Stimulated activated naive CD8-positive, alpha-beta T cell treated with anti-CD3 and anti-CD28 coated beads, Interleukin-15, amount 100 ng/mL, for 72 hours (primary cell): ENCODE results near the gene GORAB.

Experiments
- ATAC-seq: fragments of 150-1000 bp; cut with Tn5 transposase; 2 replicates; pipeline ENCODE4 v1.10.0; 2021; ENCODE audit warnings: mild to moderate bottlenecking, moderate library complexity
- DNase-seq, 2 donors: peaks; one replicate each; pipeline ENCODE4 v3.0.0; 2021 to 2022
- H3K27ac Mint-ChIP-seq, 2 donors: one replicate each; pipeline ENCODE4 v1.8.0; 2022; ENCODE audit warnings: mild to moderate bottlenecking in 2 of 2, mixed read lengths in 2 of 2, moderate library complexity in 2 of 2
- H3K27me3 Mint-ChIP-seq: one replicate; pipeline ENCODE4 v1.8.0; 2022; ENCODE audit warnings: mixed read lengths
- H3K4me1 Mint-ChIP-seq: one replicate; pipeline ENCODE4 v1.8.0; 2022; ENCODE audit warnings: mild to moderate bottlenecking, mixed read lengths
- H3K4me3 Mint-ChIP-seq, 2 donors: one replicate each; pipeline ENCODE4 v1.8.0; 2022; ENCODE audit warnings: mild to moderate bottlenecking in 2 of 2, mixed read lengths in 2 of 2, moderate library complexity in 1 of 2
- H3K9me3 Mint-ChIP-seq, 2 donors: one replicate each; pipeline ENCODE4 v1.8.0; 2022; ENCODE audit warnings: mixed read lengths in 2 of 2

The GORAB gene

GRCh38 chr1:170533298-170533697, 1.3 kb downstream of the GORAB start:
- no peak for ATAC-seq
- peaks cover 18% of the 10 kb centered on the region for H3K4me1 Mint-ChIP-seq
- no peaks in the 10 kb centered on the region for H3K9me3 Mint-ChIP-seq
- no peaks in the 10 kb centered on the region for H3K27me3 Mint-ChIP-seq
- H3K27ac Mint-ChIP-seq: no peak overlapping the region
- no peak for DNase-seq
- H3K4me3 Mint-ChIP-seq: no peak overlapping the region

DNA sequence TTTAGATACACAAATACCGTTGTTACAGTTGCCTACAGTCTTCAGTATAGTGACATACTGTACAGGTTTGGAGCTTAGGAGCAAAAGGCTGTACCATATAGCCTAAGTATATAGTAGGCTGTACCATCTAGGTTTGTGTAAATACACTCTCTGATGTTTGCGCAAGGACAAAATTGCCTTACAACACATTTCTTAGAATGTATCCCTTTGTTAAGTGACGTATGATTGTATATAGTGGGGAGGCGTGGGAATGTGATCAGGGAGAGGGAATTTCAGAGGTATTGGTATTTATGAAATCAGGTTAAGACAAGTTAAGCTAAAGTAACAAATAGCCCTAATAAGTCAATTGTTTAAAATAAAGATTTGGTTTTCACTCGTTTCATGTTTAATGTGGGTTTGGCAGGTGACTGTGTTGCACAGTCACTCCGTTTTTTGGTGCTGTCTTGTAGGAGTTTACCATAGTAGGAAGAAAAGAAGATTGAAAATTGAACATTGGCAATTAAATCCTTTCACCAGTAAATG, 2.7 kb downstream of the GORAB start:
- no peak overlapping the region for H3K27ac Mint-ChIP-seq
- DNase-seq: no peak
- no peaks in the 10 kb centered on the region for H3K9me3 Mint-ChIP-seq

DNA sequence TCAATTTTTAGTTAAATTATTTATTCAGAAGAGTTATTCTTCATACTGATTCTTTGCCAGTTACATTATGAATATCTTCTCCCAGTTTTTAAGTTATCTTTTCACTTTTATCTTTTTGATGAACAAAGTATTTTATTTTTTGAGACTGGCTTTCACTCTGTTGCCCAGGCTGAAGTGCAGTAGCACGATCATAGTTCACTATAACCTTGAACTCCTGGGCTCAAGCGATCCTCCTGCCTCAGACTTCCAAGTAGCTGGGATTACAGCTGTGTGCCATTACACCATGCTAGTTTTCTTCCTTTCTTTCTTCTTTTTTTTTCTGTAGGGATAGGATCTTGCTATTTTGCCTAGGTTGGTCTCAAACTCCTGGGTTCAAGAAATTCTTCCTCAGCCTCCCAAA, 3.5 kb downstream of the GORAB start:
- H3K27me3 Mint-ChIP-seq: no peaks in the 10 kb centered on the region
- peaks cover 18% of the 10 kb centered on the region for H3K4me1 Mint-ChIP-seq
- no peak for ATAC-seq
- no peak overlapping the region for H3K27ac Mint-ChIP-seq
- no peaks in the 10 kb centered on the region for H3K9me3 Mint-ChIP-seq
- no peak overlapping the region for H3K4me3 Mint-ChIP-seq
- no peak for DNase-seq

More for the DNA sequence above, 2.7 kb downstream of the GORAB start:
- H3K4me3 Mint-ChIP-seq: no peak overlapping the region
- ATAC-seq: no peak
- no peaks in the 10 kb centered on the region for H3K27me3 Mint-ChIP-seq
- peaks cover 18% of the 10 kb centered on the region for H3K4me1 Mint-ChIP-seq

DNA sequence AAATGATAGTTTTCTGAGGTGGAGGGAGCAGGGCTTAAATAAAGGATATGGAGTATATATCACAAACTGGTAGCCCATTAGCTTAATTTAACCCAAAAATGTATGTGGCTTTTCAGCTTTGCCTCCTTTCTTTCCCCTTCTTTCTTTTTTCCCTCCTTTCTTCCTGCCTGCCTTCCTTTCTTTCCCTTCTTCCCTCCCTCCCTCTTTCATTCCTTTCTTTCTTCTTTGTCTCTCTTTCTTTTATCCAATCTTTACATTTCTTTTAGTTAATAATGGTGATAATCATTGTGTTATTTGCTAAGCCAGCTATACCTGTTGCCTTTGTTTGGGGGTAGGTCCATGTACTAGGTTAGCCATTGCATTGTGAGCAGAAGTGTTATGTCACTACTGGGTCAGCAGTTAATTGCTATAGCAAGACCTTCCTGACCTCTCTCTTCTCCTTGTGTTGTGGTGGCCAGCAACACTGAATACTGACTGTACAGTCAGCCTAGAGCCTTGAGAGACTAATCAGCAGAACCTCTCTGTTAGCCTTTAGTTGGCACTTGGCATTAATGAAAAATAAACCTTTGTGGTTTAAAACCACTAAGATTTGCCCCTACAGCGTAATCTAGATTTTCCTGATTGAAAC, 5.1 kb downstream of the GORAB start:
- H3K27ac Mint-ChIP-seq: peak overlapping the region in 1 of 2 donors; percentile 27
- no peaks in the 10 kb centered on the region for H3K27me3 Mint-ChIP-seq
- no peak for DNase-seq
- H3K4me3 Mint-ChIP-seq: no peak overlapping the region
- peaks cover 18% of the 10 kb centered on the region for H3K4me1 Mint-ChIP-seq
- H3K9me3 Mint-ChIP-seq: no peaks in the 10 kb centered on the region
- no peak for ATAC-seq

GRCh38 chr1:170537798-170538503, 6.0 kb downstream of the GORAB start:
- Mint-ChIP-seq H3K27me3 (no peaks in the 10 kb centered on the region), H3K4me1 (peaks cover 18% of the 10 kb centered on the region), H3K9me3 (no peaks in the 10 kb centered on the region), H3K27ac (no peak overlapping the region), H3K4me3 (no peak overlapping the region)
- DNase-seq: no peak
- ATAC-seq: no peak

DNA sequence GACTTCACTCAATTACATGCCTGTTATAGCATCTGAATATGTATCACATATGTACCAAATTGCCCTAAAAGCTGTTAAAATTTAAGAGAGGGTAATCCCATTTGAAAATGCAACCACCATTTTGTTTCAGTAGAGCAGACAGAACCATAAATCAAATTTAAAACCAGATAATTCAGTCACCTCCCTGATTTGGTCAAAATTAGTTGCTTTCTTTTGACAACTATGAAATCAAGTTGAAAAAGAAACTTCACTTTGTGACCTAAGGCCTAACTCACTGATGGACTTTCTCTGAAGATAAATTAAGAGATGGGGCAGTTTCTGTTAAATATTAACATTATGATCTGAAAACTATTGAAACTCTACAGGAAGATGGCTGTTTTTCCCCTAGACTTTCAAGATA, 6.7 kb downstream of the GORAB start:
- no peak for ATAC-seq
- no peak overlapping the region for H3K27ac Mint-ChIP-seq

GRCh38 chr1:170539154-170539553, 7.2 kb downstream of the GORAB start:
- Mint-ChIP-seq H3K4me1 (peaks cover 18% of the 10 kb centered on the region), H3K27ac (no peak overlapping the region), H3K4me3 (no peak overlapping the region)

More for the DNA sequence above, 6.7 kb downstream of the GORAB start:
- no peak for DNase-seq
- no peak overlapping the region for H3K4me3 Mint-ChIP-seq
- peaks cover 18% of the 10 kb centered on the region for H3K4me1 Mint-ChIP-seq
- no peaks in the 10 kb centered on the region for H3K9me3 Mint-ChIP-seq
- no peaks in the 10 kb centered on the region for H3K27me3 Mint-ChIP-seq

GRCh38 chr1:170544624-170545023, 12.7 kb downstream of the GORAB start:
- Mint-ChIP-seq H3K9me3 (no peaks in the 10 kb centered on the region), H3K4me1 (peaks cover 6% of the 10 kb centered on the region), H3K4me3 (no peak overlapping the region), H3K27ac (no peak overlapping the region), H3K27me3 (no peaks in the 10 kb centered on the region)
- DNase-seq: no peak
- no peak for ATAC-seq

More at GRCh38 chr1:170539154-170539553, 7.2 kb downstream of the GORAB start:
- Mint-ChIP-seq H3K27me3 (no peaks in the 10 kb centered on the region), H3K9me3 (no peaks in the 10 kb centered on the region)
- no peak for ATAC-seq
- no peak for DNase-seq

DNA sequence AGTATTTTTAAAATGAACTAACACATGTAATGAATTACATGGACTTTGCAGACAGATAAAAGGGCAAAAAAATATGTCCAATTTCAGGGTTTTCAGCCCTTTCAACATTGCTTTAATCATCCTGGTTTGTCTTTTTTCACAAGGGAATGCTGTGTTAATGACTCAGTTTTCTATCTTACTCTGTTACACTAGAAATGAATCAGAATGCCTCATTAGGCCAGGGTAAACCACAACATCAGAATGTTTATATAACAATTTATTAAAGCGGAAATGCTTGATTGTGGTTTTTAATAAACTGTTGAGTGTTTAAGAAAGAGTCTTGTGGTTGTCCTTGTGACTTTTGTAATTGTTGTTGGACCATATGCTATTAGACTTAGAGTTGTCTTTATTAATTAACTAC, 13.5 kb downstream of the GORAB start:
- DNase-seq (no peak), ATAC-seq (no peak)
- Mint-ChIP-seq H3K4me3 (no peak overlapping the region), H3K9me3 (no peaks in the 10 kb centered on the region), H3K27me3 (no peaks in the 10 kb centered on the region), H3K27ac (no peak overlapping the region), H3K4me1 (peaks cover 6% of the 10 kb centered on the region)

- H3K4me1 Mint-ChIP-seq: peaks cover 6% of the 10 kb centered on the region
- H3K27me3 Mint-ChIP-seq: no peaks in the 10 kb centered on the region
- no peak overlapping the region for H3K27ac Mint-ChIP-seq
- no peak for ATAC-seq
- DNase-seq: no peak
- no peaks in the 10 kb centered on the region for H3K9me3 Mint-ChIP-seq
- no peak overlapping the region for H3K4me3 Mint-ChIP-seq
Observed at GRCh38 chr1:170547255-170547654, 15.3 kb downstream of the GORAB start.

DNA sequence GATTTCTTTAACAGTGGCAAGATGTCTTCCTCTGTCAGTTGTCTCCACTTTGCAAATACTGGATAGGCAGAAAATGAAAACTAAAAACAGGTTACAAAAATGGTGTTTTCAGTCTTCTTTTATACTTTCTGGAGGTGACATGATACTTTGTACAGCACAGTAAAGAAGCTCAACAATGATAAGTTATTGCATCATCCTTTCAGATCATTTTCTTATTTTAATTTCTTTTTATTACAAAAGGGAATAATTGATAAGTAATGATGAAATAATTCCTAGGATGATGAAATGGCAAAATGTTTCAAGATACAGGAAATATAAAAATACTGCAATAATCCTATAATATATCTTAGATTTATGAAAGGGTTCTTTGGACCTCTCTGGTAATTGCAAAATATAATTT, 16.5 kb downstream of the GORAB start:
- no peak for ATAC-seq
- H3K4me3 Mint-ChIP-seq: no peak overlapping the region
- H3K4me1 Mint-ChIP-seq: peaks cover 6% of the 10 kb centered on the region

GRCh38 chr1:170555370-170555769, 23.4 kb downstream of the GORAB start:
- Mint-ChIP-seq H3K4me1 (no peaks in the 10 kb centered on the region), H3K27ac (no peak overlapping the region), H3K4me3 (no peak overlapping the region), H3K9me3 (peaks cover 0 to 16% of the 10 kb centered on the region in 2 donors), H3K27me3 (no peaks in the 10 kb centered on the region)
- DNase-seq (no peak), ATAC-seq (no peak)

More for the DNA sequence above, 16.5 kb downstream of the GORAB start:
- Mint-ChIP-seq H3K9me3 (no peaks in the 10 kb centered on the region), H3K27me3 (no peaks in the 10 kb centered on the region), H3K27ac (peak overlapping the region; percentile 27 to 89)
- DNase-seq: no peak

- H3K4me3 Mint-ChIP-seq: no peak overlapping the region
- H3K4me1 Mint-ChIP-seq: no peaks in the 10 kb centered on the region
- peak overlapping the region in 1 of 2 donors; percentile 9 for H3K27ac Mint-ChIP-seq
- peaks cover 0 to 16% of the 10 kb centered on the region in 2 donors for H3K9me3 Mint-ChIP-seq
- DNase-seq (no peak), ATAC-seq (no peak)
- H3K27me3 Mint-ChIP-seq: no peaks in the 10 kb centered on the region
Observed at GRCh38 chr1:170556917-170557316, 25.0 kb downstream of the GORAB start.

DNA sequence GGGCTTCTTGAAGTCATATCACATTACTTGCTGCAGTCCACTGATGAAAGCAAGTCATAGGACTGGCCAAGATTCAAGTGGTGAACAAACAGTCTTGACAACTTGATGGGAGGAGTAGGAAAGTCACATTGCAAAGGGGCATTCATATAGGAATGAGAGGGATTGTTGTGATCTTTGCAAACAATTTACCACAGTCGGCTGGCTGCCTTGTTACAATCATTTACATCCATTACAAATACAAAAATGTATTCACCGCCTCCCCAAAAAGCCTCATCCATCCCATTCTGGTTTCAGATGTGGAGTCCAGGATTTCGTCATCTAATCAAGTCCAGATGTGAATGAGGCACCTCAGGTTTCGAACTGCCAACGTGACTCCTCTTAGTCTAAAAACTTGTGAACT, 26.8 kb downstream of the GORAB start:
- DNase-seq (no peak), ATAC-seq (no peak)
- Mint-ChIP-seq H3K4me3 (no peak overlapping the region), H3K9me3 (peaks cover 0 to 16% of the 10 kb centered on the region in 2 donors), H3K27me3 (peaks cover 3% of the 10 kb centered on the region), H3K4me1 (peaks cover 15% of the 10 kb centered on the region), H3K27ac (no peak overlapping the region)

- Mint-ChIP-seq H3K9me3 (peaks cover 0 to 16% of the 10 kb centered on the region in 2 donors), H3K4me1 (peaks cover 16% of the 10 kb centered on the region), H3K27ac (no peak overlapping the region), H3K4me3 (no peak overlapping the region), H3K27me3 (peaks cover 7% of the 10 kb centered on the region)
- no peak for DNase-seq
- ATAC-seq: no peak
Observed at GRCh38 chr1:170559166-170559565, 27.2 kb downstream of the GORAB start.

DNA sequence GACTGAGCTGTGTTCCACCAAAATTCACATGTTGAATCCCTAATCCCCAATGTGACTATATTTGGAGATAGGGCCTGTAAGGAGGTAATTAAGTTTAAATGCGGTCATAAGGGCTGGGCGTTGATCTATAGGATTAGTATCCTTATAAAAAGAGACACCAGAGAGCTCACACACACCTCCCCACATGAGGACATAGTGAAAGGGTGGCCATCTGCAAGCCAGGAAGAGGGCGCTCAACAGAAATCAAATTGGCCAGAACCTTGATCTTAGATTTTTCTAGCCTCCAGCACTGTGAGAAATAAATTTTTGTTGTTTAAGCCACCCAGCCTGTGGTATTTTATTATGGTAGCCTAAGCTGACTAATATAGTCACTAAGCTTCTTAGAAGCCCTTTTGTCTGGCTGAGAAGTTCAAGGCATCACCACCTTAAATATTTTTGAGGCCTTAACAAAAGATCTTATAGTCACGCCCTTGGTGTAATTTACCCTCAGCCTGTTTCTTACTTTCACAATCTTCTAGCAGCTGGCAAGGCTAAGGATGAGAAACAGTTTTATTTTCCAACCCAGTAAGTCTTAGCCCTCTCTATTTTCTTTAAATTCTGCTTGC, 28.8 kb downstream of the GORAB start:
- no peak for ATAC-seq
- peaks cover 0 to 16% of the 10 kb centered on the region in 2 donors for H3K9me3 Mint-ChIP-seq
- peaks cover 16% of the 10 kb centered on the region for H3K4me1 Mint-ChIP-seq
- DNase-seq: no peak
- H3K4me3 Mint-ChIP-seq: no peak overlapping the region
- H3K27ac Mint-ChIP-seq: no peak overlapping the region
- peaks cover 17% of the 10 kb centered on the region for H3K27me3 Mint-ChIP-seq
